ENCODE data around the gene PRKAG2.

The PRKAG2 gene

GRCh38 chr7:151817981-151818673 lies 58.8 kb downstream of the PRKAG2 start:
- no peak for DNase-seq (ENCODE audit: low spot score)

GRCh38 chr7:151817315-151817690 lies 59.6 kb downstream of the PRKAG2 start:
- DNase-seq (ENCODE audit: low spot score): no peak

- DNase-seq (ENCODE audit: low spot score): no peak
Observed at GRCh38 chr7:151816562-151817314, 60.2 kb downstream of the PRKAG2 start.

GRCh38 chr7:151815419-151815818 lies 61.5 kb downstream of the PRKAG2 start:
- no peak for DNase-seq (ENCODE audit: low spot score)

GRCh38 chr7:151814400-151815009 lies 62.4 kb downstream of the PRKAG2 start:
- DNase-seq (ENCODE audit: low spot score): peak; percentile 70

GRCh38 chr7:151813997-151814396 lies 62.9 kb downstream of the PRKAG2 start:
- peak; percentile 55 for DNase-seq (ENCODE audit: low spot score)

GRCh38 chr7:151813445-151813844 lies 63.5 kb downstream of the PRKAG2 start:
- DNase-seq (ENCODE audit: low spot score): no peak

GRCh38 chr7:151812967-151813366 lies 63.9 kb downstream of the PRKAG2 start:
- DNase-seq (ENCODE audit: low spot score): no peak

GRCh38 chr7:151810441-151811232 lies 66.3 kb downstream of the PRKAG2 start:
- no peak for DNase-seq (ENCODE audit: low spot score)

- DNase-seq (ENCODE audit: low spot score): no peak
Observed at GRCh38 chr7:151809864-151810170, 67.1 kb downstream of the PRKAG2 start.

GRCh38 chr7:151809146-151809863 lies 67.6 kb downstream of the PRKAG2 start:
- no peak for DNase-seq (ENCODE audit: low spot score)

- no peak for DNase-seq (ENCODE audit: low spot score)
Observed at GRCh38 chr7:151808400-151809145, 68.3 kb downstream of the PRKAG2 start.

GRCh38 chr7:151807846-151808245 lies 69.1 kb downstream of the PRKAG2 start:
- DNase-seq (ENCODE audit: low spot score): no peak

GRCh38 chr7:151806952-151807775 lies 69.8 kb downstream of the PRKAG2 start:
- DNase-seq (ENCODE audit: low spot score): no peak

- DNase-seq (ENCODE audit: low spot score): no peak
Observed at GRCh38 chr7:151806204-151806603, 70.7 kb downstream of the PRKAG2 start.

- DNase-seq (ENCODE audit: low spot score): no peak
Observed at GRCh38 chr7:151805191-151805590, 71.7 kb downstream of the PRKAG2 start.

GRCh38 chr7:151804756-151805155 lies 72.2 kb downstream of the PRKAG2 start:
- DNase-seq (ENCODE audit: low spot score): no peak

GRCh38 chr7:151803841-151804240 lies 73.1 kb downstream of the PRKAG2 start:
- no peak for DNase-seq (ENCODE audit: low spot score)

- no peak for DNase-seq (ENCODE audit: low spot score)
Observed at GRCh38 chr7:151802469-151802846, 74.5 kb downstream of the PRKAG2 start.

GRCh38 chr7:151801782-151802468 lies 75.0 kb downstream of the PRKAG2 start:
- no peak for DNase-seq (ENCODE audit: low spot score)
